K562 (cell line): Measurements from ENCODE around the gene MIR17HG. TPM values are rescaled to one million over a fixed set of nuclear protein-coding genes. Genes with fewer than 3 reads are reported as not detected.

ENCODE experiments used
- ATAC-seq: fragments of 200-7000 bp; cut with Tn5 transposase; 3 replicates; pipeline ENCODE4 v1.9.1; 2020; ENCODE audit warnings: moderate library complexity
- BruUV-seq: library from RNA; stranded (reverse); fragments of 400-500 nt; replicated peaks from 2 replicates; lab custom pipeline; 2021; lab: Mats Ljungman, UMichigan
- CTCF ChIA-PET: fragments of 300-600 bp; formaldehyde crosslinking; extraction: SDS; loops from one replicate; lab custom pipeline; 2021; ENCODE audit warnings: low intra/inter-chr PET ratio; lab: Yijun Ruan, JAX
- POLR2A ChIA-PET: fragments of 300-600, 350-650 bp; sonication (Branson Sonifier 250); formaldehyde crosslinking; extraction: SDS; loops from one replicate; lab custom pipeline; 2021; ENCODE audit warnings: antibody characterized with exemption, inconsistent platforms; lab: Yijun Ruan, JAX
- DNase-seq, 4 experiments: peaks; one replicate each; pipeline versions ENCODE4 v3.0.0 to v3.0.0-alpha.2; 2011 to 2018; ENCODE audit warnings: low spot score in 3 of 4, mixed read lengths in 3 of 4; ENCODE audit errors: extremely low read depth in 1 of 4
- FAIRE-seq: peaks from 2 replicates; lab custom pipeline; 2011; peaks lifted over from hg19 to GRCh38; lab: Jason Lieb, UNC
- H2AFZ ChIP-seq: 2 replicates; pipeline ENCODE4 v1.6.0; 2011; ENCODE audit warnings: low read depth, low read length, control low read depth, inconsistent platforms
- H3K27ac ChIP-seq: fragments of 200-600 bp; 3 replicates; pipeline ENCODE4 v1.8.0; 2011; ENCODE audit warnings: low read depth, mild to moderate bottlenecking, control low read depth, inconsistent platforms, low read length, moderate library complexity, mixed read lengths; ENCODE audit errors: extremely low read depth
- H3K27me3 ChIP-seq, 2 experiments: fragments of 300-600 bp in 1 of 2; 2 replicates in 1 of 2; 3 replicates in 1 of 2; pipeline versions ENCODE4 v1.6.0 to v1.8.0; 2011; ENCODE audit warnings: inconsistent platforms in 2 of 2, low read length in 2 of 2, mild to moderate bottlenecking in 1 of 2, mixed read lengths in 1 of 2, moderate library complexity in 1 of 2; ENCODE audit not compliant: control insufficient read depth in 2 of 2, insufficient read depth in 2 of 2
- H3K36me3 ChIP-seq: fragments of 300-600 bp; 3 replicates; pipeline ENCODE4 v1.8.0; 2011; ENCODE audit warnings: mild to moderate bottlenecking, low read length, inconsistent platforms; ENCODE audit not compliant: control insufficient read depth, insufficient read depth
- H3K4me1 ChIP-seq, 2 experiments: fragments of 200-600 bp in 1 of 2; replicated peaks in 1 of 2; 2 replicates in 1 of 2; 3 replicates in 1 of 2; pipeline versions ENCODE4 v1.5.1 to v1.8.0; 2011; ENCODE audit warnings: inconsistent platforms in 2 of 2, low read length in 2 of 2, mild to moderate bottlenecking in 1 of 2, mixed read lengths in 1 of 2, moderate library complexity in 1 of 2; ENCODE audit not compliant: control insufficient read depth in 2 of 2, insufficient read depth in 2 of 2
- H3K4me2 ChIP-seq: 2 replicates; pipeline ENCODE4 v1.6.1; 2011; ENCODE audit warnings: low read length, control low read depth, inconsistent platforms, mixed read lengths; ENCODE audit not compliant: insufficient read depth
- H3K4me3 ChIP-seq: fragments of 200-600 bp; sonication (generic), shearing (Covaris generic); 2 replicates; pipeline ENCODE4 v1.5.1; 2016; ENCODE audit warnings: control low read depth, inconsistent platforms
- H3K79me2 ChIP-seq: fragments of 200-600 bp; 3 replicates; pipeline ENCODE4 v1.8.0; 2011; ENCODE audit warnings: low read length, inconsistent platforms; ENCODE audit not compliant: control insufficient read depth, insufficient read depth
- H3K9ac ChIP-seq, 2 experiments: 2 replicates each; pipeline versions ENCODE4 v1.6.0 to v1.6.1; 2011; ENCODE audit warnings: low read depth in 2 of 2, low read length in 2 of 2, control low read depth in 1 of 2, inconsistent platforms in 1 of 2, mild to moderate bottlenecking in 1 of 2, mixed read lengths in 1 of 2; ENCODE audit not compliant: insufficient read depth in 1 of 2
- H3K9me1 ChIP-seq: one replicate; pipeline ENCODE4 v1.6.0; 2011; ENCODE audit warnings: inconsistent platforms, mild to moderate bottlenecking, low read length, moderate library complexity; ENCODE audit not compliant: control insufficient read depth, insufficient read depth
- H3K9me3 ChIP-seq: replicated peaks from 2 replicates; pipeline ENCODE4 v1.5.1; 2011; ENCODE audit warnings: low read depth, low read length, inconsistent platforms; ENCODE audit not compliant: control insufficient read depth, insufficient read depth
- H4K20me1 ChIP-seq: replicated peaks from 2 replicates; pipeline ENCODE4 v1.6.1; 2011; ENCODE audit warnings: low read length, inconsistent platforms, mixed read lengths; ENCODE audit not compliant: control insufficient read depth, insufficient read depth
- ARHGAP35 ChIP-seq: fragments of 450-650 bp; IDR thresholded peaks from 2 replicates; pipeline ENCODE4 v1.6.1; 2018; ENCODE audit not compliant: partially characterized antibody
- CAMTA2 ChIP-seq: fragments of 250-450 bp; sonication (Bioruptor Pico); conservative IDR thresholded peaks from 2 replicates; pipeline ENCODE4 v1.5.1; 2022
- DDX20 ChIP-seq: fragments of 450-650 bp; IDR thresholded peaks from 2 replicates; pipeline ENCODE4 v1.6.1; 2016; ENCODE audit warnings: missing genetic modification characterization, low read depth, mild to moderate bottlenecking, missing compliant biosample characterization, moderate library complexity
- HNRNPL ChIP-seq: fragments of 200-400 bp; formaldehyde crosslinking; IDR thresholded peaks from 2 replicates; pipeline ENCODE4 v1.6.1; 2017; ENCODE audit warnings: low read depth, mild to moderate bottlenecking, low read length
- MAFF ChIP-seq: IDR thresholded peaks from 2 replicates; pipeline ENCODE4 v1.6.1; 2012; ENCODE audit warnings: low read length, improper control_type of control experiment
- MEIS2 ChIP-seq: fragments of 450-650 bp; IDR thresholded peaks from 2 replicates; pipeline ENCODE4 v1.6.1; 2014; ENCODE audit warnings: mild to moderate bottlenecking; ENCODE audit not compliant: partially characterized antibody
- RAD21 ChIP-seq, 2 experiments: fragments of 250-450 bp in 1 of 2; fragments of 450-650 bp in 1 of 2; sonication (Bioruptor Pico) in 1 of 2; formaldehyde crosslinking in 1 of 2; IDR thresholded peaks in 1 of 2; conservative IDR thresholded peaks in 1 of 2; 2 replicates each; pipeline versions ENCODE4 v1.4.0 to v1.8.0; 2020 to 2022; ENCODE audit warnings: mild to moderate bottlenecking in 2 of 2, moderate library complexity in 1 of 2
- RFX1 ChIP-seq: fragments of 450-650 bp; IDR thresholded peaks from 2 replicates; pipeline ENCODE4 v1.6.1; 2016; ENCODE audit warnings: mild to moderate bottlenecking, moderate library complexity
- SAFB ChIP-seq: fragments of 200-400 bp; formaldehyde crosslinking; IDR thresholded peaks from 2 replicates; pipeline ENCODE4 v1.6.1; 2017; ENCODE audit warnings: low read depth, low read length, borderline replicate concordance
- ZC3H8 ChIP-seq: fragments of 450-650 bp; IDR thresholded peaks from 2 replicates; pipeline ENCODE4 v1.6.1; 2017
- ZNF23 ChIP-seq: fragments of 250-450 bp; sonication (Bioruptor Pico); IDR thresholded peaks from 2 replicates; pipeline ENCODE4 v1.4.0; 2020; ENCODE audit warnings: mild to moderate bottlenecking
- whole genome bisulfite sequencing: fragments of 100-300 bp; shearing (Covaris generic); methylation state at CpG from one replicate; pipeline ENCODE4 v1.1.6; 2016; ENCODE audit warnings: low coverage, mixed read lengths; ENCODE audit not compliant: insufficient coverage; ENCODE audit errors: missing lambda C conversion rate; 5-methylcytosine and 5-hydroxymethylcytosine counted together
- in situ Hi-C: fragments of 300-500 bp; cut with MboI; formaldehyde crosslinking; loops from 4 replicates; pipeline ENCODE4 v1.15.0; 2018; ENCODE audit warnings: inconsistent platforms, mixed read lengths
- intact Hi-C: fragments of 100-400 bp; cut with micrococcal nuclease; formaldehyde crosslinking; loops from 2 replicates; pipeline ENCODE4 v1.14.2; 2022
- polyA plus RNA-seq, 8 experiments: library from polyadenylated mRNA; depleted of rRNA in 4 of 8; stranded (reverse) in 5 of 8; unstranded in 3 of 8; fragments of >200 nt; fragmentation: Nextera tagmentation in 2 of 8; fragmentation: Illumina TruSeq in 1 of 8; extraction: Ambion mirVana in 2 of 8; extraction: Trizol in 1 of 8; gene quantifications; 2 replicates each; pipeline versions ENCODE4 v1.2.1 to v1.2.3, GENCODE V29; 2011 to 2014; ENCODE audit warnings: inconsistent platforms in 1 of 8, missing spikeins in 1 of 8
- total RNA-seq, 7 experiments: library from RNA; depleted of rRNA in 6 of 7; stranded (reverse); fragments of >200 nt in 6 of 7; fragmentation: Illumina TruSeq in 2 of 7; extraction: Trizol in 2 of 7; gene quantifications; 2 replicates each; pipeline versions ENCODE4 v1.2.1 to v1.2.3, GENCODE V29; 2011 to 2021; ENCODE audit warnings: low replicate concordance in 1 of 7
- TF ChIP-seq, protein P1 (sequence below): fragments of 250-450 bp; sonication (Bioruptor Pico); IDR thresholded peaks from 2 replicates; pipeline ENCODE4 v1.4.0; 2020; ENCODE audit warnings: borderline replicate concordance
- TF ChIP-seq, protein P2 (sequence below), 2 experiments: fragments of 450-650 bp in 1 of 2; IDR thresholded peaks; 2 replicates each; pipeline ENCODE4 v1.6.1; 2011 to 2017; ENCODE audit warnings: low read depth in 2 of 2, antibody characterized with exemption in 1 of 2, borderline replicate concordance in 1 of 2, low read length in 1 of 2, mild to moderate bottlenecking in 1 of 2, mixed read lengths in 1 of 2; ENCODE audit not compliant: control insufficient read depth in 1 of 2
- TF ChIP-seq, protein P3 (sequence below): fragments of 450-650 bp; formaldehyde crosslinking; conservative IDR thresholded peaks from 2 replicates; pipeline ENCODE4 v1.4.0; 2022; ENCODE audit warnings: mild to moderate bottlenecking, missing genetic modification characterization
- TF ChIP-seq, protein P4 (sequence below): sonication (generic); formaldehyde crosslinking; IDR thresholded peaks from 2 replicates; pipeline ENCODE4 v1.8.0; 2022; ENCODE audit warnings: missing genetic modification reagents, mild to moderate bottlenecking, moderate library complexity, borderline replicate concordance

Gene MIR17HG
- total and polyA plus RNA-seq, 9 of the 15 experiments (the other 6 are each of a cell fraction or from before 2014, with no cell fraction given) = 44.2 to 218 (median 77.8) TPM

DNA sequence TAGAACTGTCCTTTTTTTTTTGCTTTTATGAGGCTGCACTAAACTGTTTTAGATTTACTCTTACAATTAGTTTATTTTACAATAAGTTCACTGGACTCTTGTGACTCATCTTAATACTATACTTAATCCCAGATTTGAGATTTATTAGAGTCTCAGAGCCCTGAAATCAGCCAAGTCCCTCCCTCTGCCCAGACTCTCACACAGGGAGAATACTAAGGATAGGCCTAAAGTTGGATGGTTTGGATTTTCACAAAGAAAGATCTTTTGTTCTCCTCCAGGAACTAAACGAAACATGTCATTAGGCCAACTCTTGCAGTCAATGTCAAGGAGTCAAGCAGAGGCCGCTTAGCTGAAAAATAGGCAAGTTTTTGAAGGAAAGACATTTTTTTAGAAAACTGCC, 42.7 kb upstream of the MIR17HG start:
- no peak for FAIRE-seq
- Histone ChIP-seq H3K27me3 (no peaks in the 10 kb centered on the region), H3K79me2 (no peaks in the 10 kb centered on the region), H2AFZ (no peak overlapping the region), H3K9ac (no peak overlapping the region), H3K9me3 (no peaks in the 10 kb centered on the region), H4K20me1 (no peaks in the 10 kb centered on the region), H3K4me2 (no peak overlapping the region), H3K4me3 (no peak overlapping the region), H3K9me1 (no peaks in the 10 kb centered on the region), H3K4me1 (no peaks in the 10 kb centered on the region), H3K36me3 (no peaks in the 10 kb centered on the region), H3K27ac (no peak overlapping the region)
- no peak for DNase-seq
- ATAC-seq = no peak
- ChIA-PET CTCF (interaction anchor here (0.7 kb wide), 1 partner anchor 119 kb away, joined by 3 read pairs; no protein-coding TSS in a partner anchor), POLR2A (interaction anchor here (0.8 kb wide), 1 partner anchor 55 kb away, joined by 3 read pairs; no protein-coding TSS in a partner anchor)
- intact Hi-C loops = no loop called here
- WGBS = 0% methylated on average over 2 of the region's 2 CpGs
- no TSS peak for BruUV-seq
- in situ Hi-C loops = no loop called here
- TF ChIP-seq, protein P1, sequence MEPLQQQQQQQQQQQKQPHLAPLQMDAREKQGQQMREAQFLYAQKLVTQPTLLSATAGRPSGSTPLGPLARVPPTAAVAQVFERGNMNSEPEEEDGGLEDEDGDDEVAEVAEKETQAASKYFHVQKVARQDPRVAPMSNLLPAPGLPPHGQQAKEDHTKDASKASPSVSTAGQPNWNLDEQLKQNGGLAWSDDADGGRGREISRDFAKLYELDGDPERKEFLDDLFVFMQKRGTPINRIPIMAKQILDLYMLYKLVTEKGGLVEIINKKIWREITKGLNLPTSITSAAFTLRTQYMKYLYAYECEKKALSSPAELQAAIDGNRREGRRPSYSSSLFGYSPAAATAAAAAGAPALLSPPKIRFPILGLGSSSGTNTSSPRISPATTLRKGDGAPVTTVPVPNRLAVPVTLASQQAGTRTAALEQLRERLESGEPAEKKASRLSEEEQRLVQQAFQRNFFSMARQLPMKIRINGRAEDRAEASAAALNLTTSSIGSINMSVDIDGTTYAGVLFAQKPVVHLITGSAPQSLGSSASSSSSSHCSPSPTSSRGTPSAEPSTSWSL (CRISPR knock-in tag) = no peak
- TF ChIP-seq MAFF (no peak), DDX20 (no peak), RAD21 (CRISPR knock-in tag; conservative IDR thresholded peaks at IDR 0.05 in 1 of 2, IDR thresholded peaks at IDR 0.05 in 1 of 2) (no peak), HNRNPL (no peak), ZNF23 (CRISPR knock-in tag) (no peak), SAFB (no peak), CAMTA2 (CRISPR knock-in tag) (no peak), ARHGAP35 (no peak), RFX1 (no peak), MEIS2 (no peak), ZC3H8 (no peak)
- TF ChIP-seq, protein P2, sequence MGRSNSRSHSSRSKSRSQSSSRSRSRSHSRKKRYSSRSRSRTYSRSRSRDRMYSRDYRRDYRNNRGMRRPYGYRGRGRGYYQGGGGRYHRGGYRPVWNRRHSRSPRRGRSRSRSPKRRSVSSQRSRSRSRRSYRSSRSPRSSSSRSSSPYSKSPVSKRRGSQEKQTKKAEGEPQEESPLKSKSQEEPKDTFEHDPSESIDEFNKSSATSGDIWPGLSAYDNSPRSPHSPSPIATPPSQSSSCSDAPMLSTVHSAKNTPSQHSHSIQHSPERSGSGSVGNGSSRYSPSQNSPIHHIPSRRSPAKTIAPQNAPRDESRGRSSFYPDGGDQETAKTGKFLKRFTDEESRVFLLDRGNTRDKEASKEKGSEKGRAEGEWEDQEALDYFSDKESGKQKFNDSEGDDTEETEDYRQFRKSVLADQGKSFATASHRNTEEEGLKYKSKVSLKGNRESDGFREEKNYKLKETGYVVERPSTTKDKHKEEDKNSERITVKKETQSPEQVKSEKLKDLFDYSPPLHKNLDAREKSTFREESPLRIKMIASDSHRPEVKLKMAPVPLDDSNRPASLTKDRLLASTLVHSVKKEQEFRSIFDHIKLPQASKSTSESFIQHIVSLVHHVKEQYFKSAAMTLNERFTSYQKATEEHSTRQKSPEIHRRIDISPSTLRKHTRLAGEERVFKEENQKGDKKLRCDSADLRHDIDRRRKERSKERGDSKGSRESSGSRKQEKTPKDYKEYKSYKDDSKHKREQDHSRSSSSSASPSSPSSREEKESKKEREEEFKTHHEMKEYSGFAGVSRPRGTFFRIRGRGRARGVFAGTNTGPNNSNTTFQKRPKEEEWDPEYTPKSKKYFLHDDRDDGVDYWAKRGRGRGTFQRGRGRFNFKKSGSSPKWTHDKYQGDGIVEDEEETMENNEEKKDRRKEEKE (IDR thresholded peaks at IDR 0.05; ENCODE audit: borderline replicate concordance in 1 of 2, control insufficient read depth in 1 of 2, low read depth in 2 of 2, low read length in 1 of 2) = no peak
- TF ChIP-seq, protein P3, sequence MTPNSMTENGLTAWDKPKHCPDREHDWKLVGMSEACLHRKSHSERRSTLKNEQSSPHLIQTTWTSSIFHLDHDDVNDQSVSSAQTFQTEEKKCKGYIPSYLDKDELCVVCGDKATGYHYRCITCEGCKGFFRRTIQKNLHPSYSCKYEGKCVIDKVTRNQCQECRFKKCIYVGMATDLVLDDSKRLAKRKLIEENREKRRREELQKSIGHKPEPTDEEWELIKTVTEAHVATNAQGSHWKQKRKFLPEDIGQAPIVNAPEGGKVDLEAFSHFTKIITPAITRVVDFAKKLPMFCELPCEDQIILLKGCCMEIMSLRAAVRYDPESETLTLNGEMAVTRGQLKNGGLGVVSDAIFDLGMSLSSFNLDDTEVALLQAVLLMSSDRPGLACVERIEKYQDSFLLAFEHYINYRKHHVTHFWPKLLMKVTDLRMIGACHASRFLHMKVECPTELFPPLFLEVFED (CRISPR knock-in tag) = no peak
- TF ChIP-seq, protein P4, sequence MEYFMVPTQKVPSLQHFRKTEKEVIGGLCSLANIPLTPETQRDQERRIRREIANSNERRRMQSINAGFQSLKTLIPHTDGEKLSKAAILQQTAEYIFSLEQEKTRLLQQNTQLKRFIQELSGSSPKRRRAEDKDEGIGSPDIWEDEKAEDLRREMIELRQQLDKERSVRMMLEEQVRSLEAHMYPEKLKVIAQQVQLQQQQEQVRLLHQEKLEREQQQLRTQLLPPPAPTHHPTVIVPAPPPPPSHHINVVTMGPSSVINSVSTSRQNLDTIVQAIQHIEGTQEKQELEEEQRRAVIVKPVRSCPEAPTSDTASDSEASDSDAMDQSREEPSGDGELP (CRISPR knock-in tag) = no peak
